Hepatocyte (in vitro differentiated cells): ENCODE measurements around the gene HOXB1.

Experiments used
- CTCF ChIP-seq: fragments of 200-600 bp; sonication (generic); IDR thresholded peaks from 2 replicates; pipeline ENCODE4 v1.5.1; 2016; ENCODE audit warnings: antibody characterized with exemption, mild to moderate bottlenecking; ENCODE audit not compliant: poor library complexity
- EZH2phosphoT487 ChIP-seq: fragments of 200-600 bp; sonication (generic); IDR thresholded peaks from one replicate; pipeline ENCODE4 v1.6.1; 2018; ENCODE audit warnings: antibody characterized with exemption, mild to moderate bottlenecking, low read depth, moderate library complexity; ENCODE audit not compliant: unreplicated experiment, severe bottlenecking

DNA sequence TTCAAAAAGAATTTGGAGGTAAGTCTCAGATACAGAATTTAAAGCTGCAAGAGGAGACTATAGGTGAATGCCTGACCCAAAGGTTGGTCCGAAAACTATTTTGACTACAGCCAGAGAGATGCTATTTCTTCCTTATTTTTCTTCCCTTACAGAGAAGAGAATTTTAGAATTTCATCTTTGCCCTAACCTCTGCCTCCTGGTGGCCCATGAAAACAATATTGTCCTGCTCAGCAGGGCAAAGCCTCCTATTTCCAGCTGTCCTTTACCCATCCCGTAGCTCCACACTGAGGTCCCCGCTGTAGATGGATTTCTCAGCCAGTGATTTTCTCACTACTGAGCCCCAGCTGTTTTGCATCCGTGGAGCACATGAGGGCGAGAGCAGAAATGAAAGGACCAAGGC, 24.6 kb downstream of the HOXB1 start:
- no peak for TF ChIP-seq CTCF
- no peak for TF ChIP-seq EZH2phosphoT487
